ENCODE results near the gene GIMAP7.

GIMAP7 gene

DNA sequence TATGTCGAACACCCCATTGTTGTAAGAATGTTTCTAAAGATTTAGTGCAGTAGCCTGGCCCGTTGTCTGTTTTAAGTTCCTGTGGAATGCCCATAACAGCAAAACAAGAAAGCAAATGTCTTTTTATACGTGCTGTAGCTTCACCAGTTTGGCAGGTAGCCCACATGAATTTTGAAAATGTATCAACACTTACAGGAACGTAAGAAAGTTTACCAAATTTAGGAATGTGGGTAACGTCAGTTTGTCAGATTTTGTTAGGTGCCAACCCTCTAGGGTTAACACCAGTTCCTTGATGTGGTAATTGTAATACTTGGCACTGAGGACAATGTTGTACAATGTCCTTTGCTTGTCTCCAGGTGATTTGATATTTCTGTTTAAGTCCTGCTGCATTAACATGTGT lies 49.3 kb downstream of the GIMAP7 start:
- Histone ChIP-seq H3K36me3 (replicated peaks) (no peaks in the 10 kb centered on the region), H3K27me3 (replicated peaks) (no peaks in the 10 kb centered on the region), H3K4me3 (ENCODE audit: low read depth, low read length) (no peak overlapping the region), H3K27ac (no peak overlapping the region)
- DNase-seq, result no peak
- in situ Hi-C loops (cut with HindIII; ENCODE audit: low pct_ligation_motif_present, low sequenced_read_pairs), result no loop called here
- TF ChIP-seq, protein P1, sequence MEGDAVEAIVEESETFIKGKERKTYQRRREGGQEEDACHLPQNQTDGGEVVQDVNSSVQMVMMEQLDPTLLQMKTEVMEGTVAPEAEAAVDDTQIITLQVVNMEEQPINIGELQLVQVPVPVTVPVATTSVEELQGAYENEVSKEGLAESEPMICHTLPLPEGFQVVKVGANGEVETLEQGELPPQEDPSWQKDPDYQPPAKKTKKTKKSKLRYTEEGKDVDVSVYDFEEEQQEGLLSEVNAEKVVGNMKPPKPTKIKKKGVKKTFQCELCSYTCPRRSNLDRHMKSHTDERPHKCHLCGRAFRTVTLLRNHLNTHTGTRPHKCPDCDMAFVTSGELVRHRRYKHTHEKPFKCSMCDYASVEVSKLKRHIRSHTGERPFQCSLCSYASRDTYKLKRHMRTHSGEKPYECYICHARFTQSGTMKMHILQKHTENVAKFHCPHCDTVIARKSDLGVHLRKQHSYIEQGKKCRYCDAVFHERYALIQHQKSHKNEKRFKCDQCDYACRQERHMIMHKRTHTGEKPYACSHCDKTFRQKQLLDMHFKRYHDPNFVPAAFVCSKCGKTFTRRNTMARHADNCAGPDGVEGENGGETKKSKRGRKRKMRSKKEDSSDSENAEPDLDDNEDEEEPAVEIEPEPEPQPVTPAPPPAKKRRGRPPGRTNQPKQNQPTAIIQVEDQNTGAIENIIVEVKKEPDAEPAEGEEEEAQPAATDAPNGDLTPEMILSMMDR (IDR thresholded peaks at IDR 0.05; ENCODE audit: low read depth, low read length, missing control alignments), result no peak

DNA sequence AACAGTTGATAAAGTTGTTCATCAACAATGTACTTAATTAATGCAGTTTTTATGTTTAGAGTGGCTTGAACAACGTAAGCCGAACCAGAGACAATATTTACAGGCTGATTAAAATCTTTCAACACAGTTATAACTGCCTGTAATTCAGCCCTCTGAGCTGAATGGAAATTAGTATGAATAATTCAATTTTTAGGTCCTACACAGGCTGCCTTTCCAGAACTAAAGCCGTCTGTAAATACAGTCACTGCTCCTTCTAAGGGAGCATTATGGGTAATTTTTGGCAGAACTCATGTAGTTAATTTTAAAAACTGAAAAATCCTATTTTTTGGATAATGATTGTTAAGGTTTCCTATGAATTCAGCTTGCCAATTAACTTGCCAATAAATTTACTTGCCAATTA lies 49.9 kb downstream of the GIMAP7 start:
- DNase-seq, result no peak
- Histone ChIP-seq H3K27me3 (replicated peaks) (no peaks in the 10 kb centered on the region), H3K4me3 (ENCODE audit: low read depth, low read length) (no peak overlapping the region), H3K27ac (no peak overlapping the region), H3K36me3 (replicated peaks) (no peaks in the 10 kb centered on the region)
- in situ Hi-C loops (cut with HindIII; ENCODE audit: low pct_ligation_motif_present, low sequenced_read_pairs), result no loop called here
- TF ChIP-seq, protein P1 (IDR thresholded peaks at IDR 0.05; ENCODE audit: low read depth, low read length, missing control alignments), result no peak

DNA sequence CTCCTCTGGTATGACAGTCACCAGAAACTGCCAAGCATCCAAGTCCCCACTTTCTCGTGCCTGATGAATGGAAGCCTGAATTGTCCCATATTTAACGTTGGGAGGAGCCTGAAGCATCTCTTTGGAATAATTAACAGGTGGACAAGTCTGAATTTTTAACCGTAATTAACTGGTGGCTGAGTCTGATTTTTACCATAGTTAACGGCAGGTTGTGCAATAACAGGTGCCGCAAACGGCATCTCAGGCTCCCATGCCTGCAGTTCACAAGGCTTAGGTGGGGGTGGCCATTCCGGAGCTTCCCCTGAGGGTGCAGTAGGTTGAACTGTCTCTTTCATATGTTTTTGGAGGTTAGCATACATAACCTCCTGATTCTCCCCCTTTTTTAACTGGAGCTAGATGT lies 50.6 kb downstream of the GIMAP7 start:
- H3K4me3 ChIP-seq (ENCODE audit: low read depth, low read length), result no peak overlapping the region
- DNase-seq, result no peak
- in situ Hi-C loops (cut with HindIII; ENCODE audit: low pct_ligation_motif_present, low sequenced_read_pairs), result no loop called here
- H3K27me3 ChIP-seq (replicated peaks), result no peaks in the 10 kb centered on the region
- no peaks in the 10 kb centered on the region for H3K36me3 ChIP-seq (replicated peaks)
- no peak overlapping the region for H3K27ac ChIP-seq
- TF ChIP-seq, protein P1 (IDR thresholded peaks at IDR 0.05; ENCODE audit: low read depth, low read length, missing control alignments), result no peak

- no peak overlapping the region for H3K4me3 ChIP-seq (ENCODE audit: low read depth, low read length)
- TF ChIP-seq, protein P1 (IDR thresholded peaks at IDR 0.05; ENCODE audit: low read depth, low read length, missing control alignments), result no peak
- no peaks in the 10 kb centered on the region for H3K36me3 ChIP-seq (replicated peaks)
- H3K27ac ChIP-seq, result no peak overlapping the region
- DNase-seq, result no peak
- H3K27me3 ChIP-seq (replicated peaks), result no peaks in the 10 kb centered on the region
- in situ Hi-C loops (cut with HindIII; ENCODE audit: low pct_ligation_motif_present, low sequenced_read_pairs), result no loop called here
Measured at GRCh38 chr7:150566123-150566522, 51.5 kb downstream of the GIMAP7 start.

- H3K27me3 ChIP-seq (replicated peaks), result no peaks in the 10 kb centered on the region
- DNase-seq, result no peak
- TF ChIP-seq, protein P1 (IDR thresholded peaks at IDR 0.05; ENCODE audit: low read depth, low read length, missing control alignments), result no peak
- in situ Hi-C loops (cut with HindIII; ENCODE audit: low pct_ligation_motif_present, low sequenced_read_pairs), result no loop called here
- H3K4me3 ChIP-seq (ENCODE audit: low read depth, low read length), result no peak overlapping the region
- no peaks in the 10 kb centered on the region for H3K36me3 ChIP-seq (replicated peaks)
- no peak overlapping the region for H3K27ac ChIP-seq
Measured at GRCh38 chr7:150566572-150566971, 51.9 kb downstream of the GIMAP7 start.

DNA sequence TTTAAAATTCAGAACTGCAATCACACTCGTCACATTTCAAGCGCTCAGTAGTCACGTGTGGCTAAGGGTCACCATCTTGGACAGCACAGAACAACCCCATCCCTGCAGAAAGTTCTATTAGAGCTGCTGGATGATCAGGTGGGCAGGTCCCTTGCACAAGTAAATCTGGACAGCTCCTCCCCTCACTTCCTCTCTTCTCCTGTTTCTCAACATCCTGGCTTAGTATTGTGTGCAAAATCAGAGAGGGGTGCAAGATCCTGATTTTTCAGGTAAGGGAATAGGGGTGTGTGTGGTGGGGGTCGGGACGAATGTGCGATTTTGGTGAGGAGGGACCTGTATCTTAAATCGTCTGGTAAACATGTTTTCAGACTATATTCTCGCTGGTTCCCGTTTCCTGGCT lies 52.5 kb downstream of the GIMAP7 start, which contains the start of gene GIMAP4:
GIMAP4 (plus strand) TSS at position 222 of the 400 bp plus-strand sequence. CDS start 2,512 bp downstream, outside the sequence.
- DNase-seq, result no peak
- in situ Hi-C loops (cut with HindIII; ENCODE audit: low pct_ligation_motif_present, low sequenced_read_pairs), result no loop called here
- no peak within 1 kb of the TSS for H3K27ac ChIP-seq
- H3K4me3 ChIP-seq (ENCODE audit: low read depth, low read length), result no peak within 1 kb of the TSS
- no peaks in the 10 kb centered on the region for H3K36me3 ChIP-seq (replicated peaks)
- H3K27me3 ChIP-seq (replicated peaks), result no peaks in the 10 kb centered on the region
- TF ChIP-seq, protein P1 (IDR thresholded peaks at IDR 0.05; ENCODE audit: low read depth, low read length, missing control alignments), result no peak

Measured in brain microvascular endothelial cell (primary cell).